Activated T-cell treated with anti-CD3 and anti-CD28 coated beads, Interleukin-2, amount 50 U/mL, for 72 hours (primary cell): ENCODE data around the gene IGSF9B. TPM values are rescaled to one million over a fixed set of nuclear protein-coding genes. Genes with fewer than 3 reads are reported as not detected.

ENCODE experiments used
- ATAC-seq, 2 donors: fragments of 150-1000 bp; cut with Tn5 transposase; replicated peaks in 1 of 2; 2 replicates each; pipeline ENCODE4 v1.10.0; 2021; ENCODE audit warnings: moderate library complexity in 2 of 2, mild to moderate bottlenecking in 1 of 2
- DNase-seq, 2 donors: peaks; one replicate each; pipeline ENCODE4 v3.0.0; 2021 to 2022; ENCODE audit warnings: mixed read lengths in 1 of 2
- H3K27ac Mint-ChIP-seq: one replicate; pipeline ENCODE4 v1.8.0; 2022; ENCODE audit warnings: mild to moderate bottlenecking, moderate library complexity, mixed read lengths
- H3K27me3 Mint-ChIP-seq: one replicate; pipeline ENCODE4 v1.8.0; 2022; ENCODE audit warnings: low read depth, mixed read lengths
- H3K36me3 Mint-ChIP-seq, 2 donors: one replicate each; pipeline ENCODE4 v1.8.0; 2022; ENCODE audit warnings: mixed read lengths in 2 of 2, mild to moderate bottlenecking in 1 of 2; ENCODE audit not compliant: insufficient read depth in 2 of 2
- H3K4me1 Mint-ChIP-seq: one replicate; pipeline ENCODE4 v1.8.0; 2022; ENCODE audit warnings: low read depth, mixed read lengths
- H3K4me3 Mint-ChIP-seq, 2 donors: one replicate each; pipeline ENCODE4 v1.8.0; 2022; ENCODE audit warnings: mild to moderate bottlenecking in 2 of 2, mixed read lengths in 2 of 2, moderate library complexity in 2 of 2
- H3K9me3 Mint-ChIP-seq, 2 donors: one replicate each; pipeline ENCODE4 v1.8.0; 2022; ENCODE audit warnings: mixed read lengths in 2 of 2
- total RNA-seq, 2 donors: library from RNA; stranded (reverse); gene quantifications; one replicate each; pipeline ENCODE4 v1.2.3, GENCODE V29; 2022

The IGSF9B gene
- total RNA-seq, 2 donors from 2014 or later = 81.8 to 87.0 TPM

- Mint-ChIP-seq H3K9me3 (no peaks in the 10 kb centered on the region), H3K27ac (no peak overlapping the region), H3K36me3 (no peaks in the 10 kb centered on the region), H3K4me1 (peaks cover 11% of the 10 kb centered on the region), H3K27me3 (peaks cover 34% of the 10 kb centered on the region), H3K4me3 (no peak overlapping the region)
- DNase-seq = no peak
- ATAC-seq = no peak
Measured at GRCh38 chr11:133980665-133981064, 23.9 kb upstream of the IGSF9B start.

DNA sequence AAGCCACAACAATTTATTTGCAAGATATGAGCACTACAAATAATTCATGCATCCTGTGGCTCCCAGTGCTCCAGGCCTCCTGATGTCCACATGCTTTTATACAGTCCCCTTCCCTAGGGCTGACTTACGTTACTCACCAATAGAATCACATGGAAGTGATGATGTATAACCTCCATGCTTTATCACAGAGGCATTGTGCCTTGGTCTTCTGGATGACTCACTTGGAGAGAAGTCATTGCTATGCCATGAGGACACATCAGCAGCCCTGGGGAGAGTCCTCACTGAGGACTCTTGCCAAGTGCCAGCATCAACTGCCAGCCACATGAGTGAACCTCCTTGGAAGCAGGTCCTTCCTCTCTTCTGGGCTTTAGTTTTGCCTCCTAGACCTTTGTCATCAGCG is 22.0 kb upstream of the IGSF9B start:
- Mint-ChIP-seq H3K27ac (no peak overlapping the region), H3K27me3 (peaks cover 46% of the 10 kb centered on the region)
- peak; percentile 40 to 57 for ATAC-seq

DNA sequence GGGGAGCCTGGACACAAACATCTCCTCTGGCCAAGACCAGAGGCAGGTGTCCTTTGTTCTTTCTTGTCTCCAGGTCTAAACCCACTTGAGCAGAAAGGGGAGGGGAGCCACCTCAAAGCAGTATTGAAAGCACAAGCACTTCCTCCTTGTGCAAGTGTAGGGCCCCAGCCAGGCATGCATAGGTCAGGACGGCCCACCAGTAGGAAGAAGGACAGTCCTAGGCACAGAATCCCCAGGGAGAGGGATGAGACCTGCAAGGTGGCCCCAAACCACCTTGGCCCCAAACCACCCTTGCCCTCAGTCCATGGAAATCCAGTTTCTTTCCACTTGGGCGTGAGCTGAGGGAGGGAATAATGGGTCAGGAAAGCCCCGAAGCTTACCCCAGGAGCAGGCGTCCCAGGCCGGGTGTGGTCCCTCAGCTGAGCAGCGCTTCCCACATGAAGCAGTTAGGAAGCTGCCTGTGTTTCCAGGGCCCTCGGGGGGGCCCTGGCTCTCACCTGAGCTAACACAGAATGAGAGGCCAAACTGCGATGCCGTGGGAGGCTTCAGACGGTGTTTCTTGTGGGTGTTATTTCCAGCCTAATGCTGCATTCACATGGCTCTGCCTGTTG is 20.4 kb upstream of the IGSF9B start:
- Mint-ChIP-seq H3K27ac (no peak overlapping the region), H3K9me3 (no peaks in the 10 kb centered on the region), H3K4me1 (peaks cover 11% of the 10 kb centered on the region), H3K27me3 (peaks cover 54% of the 10 kb centered on the region), H3K4me3 (no peak overlapping the region), H3K36me3 (no peaks in the 10 kb centered on the region)
- ATAC-seq (peak; percentile 62 to 73), DNase-seq (no peak)

More for the DNA sequence above, 22.0 kb upstream of the IGSF9B start:
- no peak for DNase-seq
- no peaks in the 10 kb centered on the region for H3K36me3 Mint-ChIP-seq
- no peaks in the 10 kb centered on the region for H3K9me3 Mint-ChIP-seq
- H3K4me3 Mint-ChIP-seq = no peak overlapping the region
- peaks cover 11% of the 10 kb centered on the region for H3K4me1 Mint-ChIP-seq

GRCh38 chr11:133975488-133975849 is 18.7 kb upstream of the IGSF9B start:
- H3K4me1 Mint-ChIP-seq = peaks cover 11% of the 10 kb centered on the region
- H3K27ac Mint-ChIP-seq = no peak overlapping the region
- no peak overlapping the region for H3K4me3 Mint-ChIP-seq
- H3K36me3 Mint-ChIP-seq = no peaks in the 10 kb centered on the region
- no peak for DNase-seq
- ATAC-seq = no peak
- H3K9me3 Mint-ChIP-seq = no peaks in the 10 kb centered on the region
- peaks cover 44% of the 10 kb centered on the region for H3K27me3 Mint-ChIP-seq

GRCh38 chr11:133974836-133975487 is 18.2 kb upstream of the IGSF9B start:
- ATAC-seq (no peak), DNase-seq (no peak)
- Mint-ChIP-seq H3K36me3 (no peaks in the 10 kb centered on the region), H3K4me1 (peaks cover 11% of the 10 kb centered on the region), H3K9me3 (no peaks in the 10 kb centered on the region), H3K27me3 (peaks cover 44% of the 10 kb centered on the region), H3K27ac (no peak overlapping the region), H3K4me3 (no peak overlapping the region)

DNA sequence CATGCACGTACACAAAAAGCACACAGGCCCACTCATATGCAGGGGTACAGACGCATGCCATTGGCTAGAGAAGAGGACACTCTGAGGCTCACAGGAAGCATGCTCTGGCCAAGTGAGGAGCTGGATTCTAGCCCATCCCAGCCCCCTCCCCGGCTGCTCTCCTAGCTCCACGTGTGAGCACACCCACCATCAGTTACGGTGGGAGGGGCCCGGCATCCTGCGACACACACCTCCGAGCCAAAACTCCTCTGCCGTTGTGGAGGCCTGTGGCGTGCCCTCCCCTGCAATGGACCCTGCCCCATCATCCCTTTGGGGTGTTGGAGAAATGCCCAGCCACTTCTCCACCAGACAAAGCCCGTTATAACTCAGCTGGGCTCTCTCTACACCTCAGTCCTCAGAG is 15.1 kb upstream of the IGSF9B start:
- H3K27me3 Mint-ChIP-seq = peaks cover 40% of the 10 kb centered on the region
- ATAC-seq (no peak), DNase-seq (no peak)
- no peak overlapping the region for H3K27ac Mint-ChIP-seq
- H3K4me3 Mint-ChIP-seq = no peak overlapping the region
- peaks cover 0 to 2% of the 10 kb centered on the region in 2 donors for H3K36me3 Mint-ChIP-seq
- H3K9me3 Mint-ChIP-seq = no peaks in the 10 kb centered on the region
- peaks cover 25% of the 10 kb centered on the region for H3K4me1 Mint-ChIP-seq

DNA sequence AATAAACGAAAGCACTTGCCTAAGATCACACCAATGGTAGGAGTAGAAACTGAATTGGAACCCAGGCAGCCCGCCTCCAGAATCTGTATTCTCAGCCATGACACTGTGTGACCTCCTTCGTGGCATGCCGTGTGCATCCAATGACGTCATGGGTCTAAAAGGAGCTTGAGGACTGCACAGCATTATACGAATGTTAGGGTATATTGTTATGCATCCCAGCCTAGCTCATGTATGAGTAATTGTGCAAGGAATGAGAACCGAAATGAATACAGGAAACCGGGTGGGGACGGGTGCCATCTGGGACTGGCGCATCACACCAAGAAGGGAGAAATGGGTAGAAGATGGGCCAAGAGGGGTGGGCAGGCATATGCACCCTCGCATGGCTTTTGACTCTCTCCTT is 12.3 kb upstream of the IGSF9B start:
- no peak for ATAC-seq
- Mint-ChIP-seq H3K27ac (no peak overlapping the region), H3K4me3 (no peak overlapping the region), H3K36me3 (peaks cover 0 to 2% of the 10 kb centered on the region in 2 donors), H3K27me3 (peaks cover 50% of the 10 kb centered on the region), H3K9me3 (no peaks in the 10 kb centered on the region), H3K4me1 (peaks cover 22% of the 10 kb centered on the region)
- DNase-seq = no peak

- H3K4me3 Mint-ChIP-seq = peak overlapping the region; percentile 76 to 97
- ATAC-seq (no peak), DNase-seq (no peak)
- H3K27ac Mint-ChIP-seq = no peak overlapping the region
- peaks cover 0 to 2% of the 10 kb centered on the region in 2 donors for H3K36me3 Mint-ChIP-seq
- H3K9me3 Mint-ChIP-seq = no peaks in the 10 kb centered on the region
- H3K4me1 Mint-ChIP-seq = peaks cover 22% of the 10 kb centered on the region
- H3K27me3 Mint-ChIP-seq = peaks cover 48% of the 10 kb centered on the region
Measured at GRCh38 chr11:133968300-133968699, 11.5 kb upstream of the IGSF9B start.

GRCh38 chr11:133967599-133968238 is 11.0 kb upstream of the IGSF9B start:
- H3K27me3 Mint-ChIP-seq = peaks cover 45% of the 10 kb centered on the region
- H3K27ac Mint-ChIP-seq = no peak overlapping the region
- peaks cover 27% of the 10 kb centered on the region for H3K4me1 Mint-ChIP-seq
- H3K36me3 Mint-ChIP-seq = peaks cover 0 to 2% of the 10 kb centered on the region in 2 donors
- no peaks in the 10 kb centered on the region for H3K9me3 Mint-ChIP-seq
- ATAC-seq (peak; percentile 23 to 31), DNase-seq (no peak)
- H3K4me3 Mint-ChIP-seq = peak overlapping the region; percentile 76 to 97

DNA sequence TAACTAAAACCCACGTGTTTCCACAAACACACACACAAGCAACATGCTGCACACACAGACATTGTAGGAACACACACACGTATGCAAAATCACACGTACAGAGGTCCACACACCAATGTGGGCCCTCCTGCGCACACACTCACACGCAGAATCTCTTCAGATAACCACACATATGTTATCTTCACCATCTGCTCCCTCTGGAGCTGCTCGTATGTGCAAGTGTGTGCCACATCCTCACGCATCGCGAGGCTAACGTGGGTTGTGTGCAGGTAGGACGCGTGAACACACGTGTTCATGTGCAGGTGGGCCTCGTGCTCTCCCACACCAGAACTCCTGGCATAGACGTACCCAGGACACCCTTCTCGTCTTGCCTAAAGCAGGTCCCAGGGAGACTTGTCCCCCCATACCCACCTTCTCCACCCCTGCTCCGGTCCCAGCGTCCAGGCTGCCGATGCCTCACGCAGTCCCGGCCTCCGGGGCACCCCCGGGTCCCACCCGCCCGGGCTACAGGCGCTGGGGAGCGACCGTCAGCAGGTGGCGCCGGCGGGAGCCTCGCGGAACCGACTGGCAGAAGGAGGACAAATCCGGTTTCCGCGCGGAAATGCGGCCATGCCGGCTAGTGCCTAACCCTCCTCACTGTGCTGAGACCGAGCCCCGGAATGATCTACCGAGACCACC is 10.3 kb upstream of the IGSF9B start:
- peaks cover 45% of the 10 kb centered on the region for H3K27me3 Mint-ChIP-seq
- no peak overlapping the region for H3K27ac Mint-ChIP-seq
- peak overlapping the region; percentile 76 to 97 for H3K4me3 Mint-ChIP-seq
- DNase-seq (peak; percentile 80 to 81), ATAC-seq (peak; percentile 87 to 89)
- H3K36me3 Mint-ChIP-seq = peaks cover 0 to 2% of the 10 kb centered on the region in 2 donors
- H3K9me3 Mint-ChIP-seq = no peaks in the 10 kb centered on the region
- H3K4me1 Mint-ChIP-seq = peaks cover 33% of the 10 kb centered on the region

GRCh38 chr11:133966172-133966651 is 9.4 kb upstream of the IGSF9B start:
- H3K36me3 Mint-ChIP-seq = peaks cover 0 to 2% of the 10 kb centered on the region in 2 donors
- peaks cover 51% of the 10 kb centered on the region for H3K27me3 Mint-ChIP-seq
- DNase-seq (no peak), ATAC-seq (no peak)
- peaks cover 42% of the 10 kb centered on the region for H3K4me1 Mint-ChIP-seq
- H3K9me3 Mint-ChIP-seq = no peaks in the 10 kb centered on the region
- H3K4me3 Mint-ChIP-seq = no peak overlapping the region
- H3K27ac Mint-ChIP-seq = no peak overlapping the region

- Mint-ChIP-seq H3K9me3 (no peaks in the 10 kb centered on the region), H3K27ac (no peak overlapping the region), H3K36me3 (peaks cover 0 to 2% of the 10 kb centered on the region in 2 donors), H3K4me3 (no peak overlapping the region), H3K27me3 (peaks cover 52% of the 10 kb centered on the region), H3K4me1 (peaks cover 43% of the 10 kb centered on the region)
- ATAC-seq (no peak), DNase-seq (no peak)
Measured at GRCh38 chr11:133965031-133965601, 8.3 kb upstream of the IGSF9B start.

GRCh38 chr11:133964356-133964755 is 7.6 kb upstream of the IGSF9B start:
- H3K27ac Mint-ChIP-seq = no peak overlapping the region
- no peaks in the 10 kb centered on the region for H3K9me3 Mint-ChIP-seq
- DNase-seq (no peak), ATAC-seq (no peak)
- no peak overlapping the region for H3K4me3 Mint-ChIP-seq
- peaks cover 53% of the 10 kb centered on the region for H3K27me3 Mint-ChIP-seq
- H3K4me1 Mint-ChIP-seq = peaks cover 43% of the 10 kb centered on the region
- peaks cover 0 to 2% of the 10 kb centered on the region in 2 donors for H3K36me3 Mint-ChIP-seq
